GM23338 (cell line): ENCODE measurements around the gene TCERG1L.

Experiments used
- EZH2 ChIP-seq: fragments of 200-600 bp; sonication (generic); IDR thresholded peaks from one replicate; pipeline ENCODE4 v1.8.0; 2017; ENCODE audit warnings: antibody characterized with exemption, mild to moderate bottlenecking, low read depth; ENCODE audit not compliant: unreplicated experiment
- EZH2phosphoT487 ChIP-seq: fragments of 200-600 bp; sonication (generic); IDR thresholded peaks from one replicate; pipeline ENCODE4 v1.8.1; 2018; ENCODE audit warnings: antibody characterized with exemption; ENCODE audit not compliant: unreplicated experiment
- JUNB ChIP-seq: IDR thresholded peaks from one replicate; pipeline ENCODE4 v1.6.1; 2016; ENCODE audit warnings: antibody characterized with exemption; ENCODE audit not compliant: unreplicated experiment
- POLR2AphosphoS5 ChIP-seq: IDR thresholded peaks from 2 replicates; pipeline ENCODE4 v1.6.1; 2016; ENCODE audit warnings: antibody characterized with exemption, low read depth
- STAT1 ChIP-seq: IDR thresholded peaks from one replicate; pipeline ENCODE4 v1.6.1; 2016; ENCODE audit warnings: antibody characterized with exemption; ENCODE audit not compliant: unreplicated experiment
- ZNF331 ChIP-seq: fragments of 250-450 bp; sonication (Bioruptor Pico); IDR thresholded peaks from 2 replicates; pipeline ENCODE4 v1.5.0; 2020; ENCODE audit warnings: low read depth, mild to moderate bottlenecking, moderate library complexity
- TF ChIP-seq, protein P1 (sequence below), 2 experiments: fragments of 200-600 bp in 1 of 2; sonication (generic) in 1 of 2; conservative IDR thresholded peaks; 2 replicates each; pipeline versions ENCODE4 v1.5.1 to v1.6.1; 2016 to 2017; ENCODE audit warnings: antibody characterized with exemption in 2 of 2, low read depth in 2 of 2, mild to moderate bottlenecking in 2 of 2, moderate library complexity in 1 of 2
- TF ChIP-seq, protein P2 (sequence below): IDR thresholded peaks from 2 replicates; pipeline ENCODE4 v1.6.1; 2016; ENCODE audit warnings: antibody characterized with exemption
- TF ChIP-seq, protein P3 (sequence below): IDR thresholded peaks from one replicate; pipeline ENCODE4 v1.6.1; 2018; ENCODE audit warnings: antibody characterized with exemption; ENCODE audit not compliant: unreplicated experiment

DNA sequence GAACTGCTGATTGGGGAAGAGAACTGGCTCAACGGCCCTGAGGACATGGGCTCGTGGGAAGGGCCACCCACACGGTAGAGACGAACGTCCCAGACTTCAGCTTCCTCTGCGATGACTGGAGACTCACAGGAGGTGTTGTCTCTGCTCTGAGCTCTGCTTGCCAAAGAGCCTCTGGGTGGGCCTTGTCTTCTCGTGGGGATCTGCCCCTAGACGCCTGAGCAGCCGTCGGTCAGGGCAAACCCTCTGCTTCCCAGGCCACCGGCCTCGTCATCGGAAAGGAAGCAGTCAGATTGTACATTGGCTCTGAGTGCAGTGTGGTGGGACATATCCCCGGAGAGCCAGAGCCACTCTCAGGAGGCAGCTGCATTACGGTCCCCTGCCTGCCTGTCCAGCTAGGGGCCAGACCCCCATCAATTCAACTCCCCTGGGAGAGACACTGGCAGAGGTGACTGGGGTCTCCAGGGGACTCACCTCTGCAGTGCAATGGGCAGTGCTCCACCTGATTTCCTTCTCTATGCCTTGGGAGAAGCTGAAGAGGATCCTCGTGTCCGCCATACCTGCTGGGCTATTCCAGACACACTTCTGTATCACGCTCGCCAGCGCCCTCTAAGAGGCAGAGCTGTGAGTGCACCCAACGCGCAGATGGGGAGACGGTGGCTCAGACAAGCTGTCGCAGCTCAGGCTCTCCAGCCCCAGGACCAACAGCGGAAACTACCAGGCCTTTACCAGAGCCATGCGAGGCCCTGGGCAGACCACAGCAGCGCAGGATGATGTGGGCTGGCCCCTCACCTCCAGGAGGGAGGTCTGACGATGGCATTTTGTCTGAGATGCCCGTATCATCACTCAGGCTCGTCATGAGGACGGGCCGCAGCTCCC lies 227.4 kb downstream of the TCERG1L start:
- TF ChIP-seq EZH2 (no peak), POLR2AphosphoS5 (no peak), STAT1 (no peak), JUNB (no peak), EZH2phosphoT487 (no peak), ZNF331 (CRISPR knock-in tag) (no peak)
- TF ChIP-seq, protein P1, sequence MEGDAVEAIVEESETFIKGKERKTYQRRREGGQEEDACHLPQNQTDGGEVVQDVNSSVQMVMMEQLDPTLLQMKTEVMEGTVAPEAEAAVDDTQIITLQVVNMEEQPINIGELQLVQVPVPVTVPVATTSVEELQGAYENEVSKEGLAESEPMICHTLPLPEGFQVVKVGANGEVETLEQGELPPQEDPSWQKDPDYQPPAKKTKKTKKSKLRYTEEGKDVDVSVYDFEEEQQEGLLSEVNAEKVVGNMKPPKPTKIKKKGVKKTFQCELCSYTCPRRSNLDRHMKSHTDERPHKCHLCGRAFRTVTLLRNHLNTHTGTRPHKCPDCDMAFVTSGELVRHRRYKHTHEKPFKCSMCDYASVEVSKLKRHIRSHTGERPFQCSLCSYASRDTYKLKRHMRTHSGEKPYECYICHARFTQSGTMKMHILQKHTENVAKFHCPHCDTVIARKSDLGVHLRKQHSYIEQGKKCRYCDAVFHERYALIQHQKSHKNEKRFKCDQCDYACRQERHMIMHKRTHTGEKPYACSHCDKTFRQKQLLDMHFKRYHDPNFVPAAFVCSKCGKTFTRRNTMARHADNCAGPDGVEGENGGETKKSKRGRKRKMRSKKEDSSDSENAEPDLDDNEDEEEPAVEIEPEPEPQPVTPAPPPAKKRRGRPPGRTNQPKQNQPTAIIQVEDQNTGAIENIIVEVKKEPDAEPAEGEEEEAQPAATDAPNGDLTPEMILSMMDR (conservative IDR thresholded peaks at IDR 0.05; ENCODE audit: low read depth in 2 of 2): peak; percentile 54 to 75
- TF ChIP-seq, protein P2, sequence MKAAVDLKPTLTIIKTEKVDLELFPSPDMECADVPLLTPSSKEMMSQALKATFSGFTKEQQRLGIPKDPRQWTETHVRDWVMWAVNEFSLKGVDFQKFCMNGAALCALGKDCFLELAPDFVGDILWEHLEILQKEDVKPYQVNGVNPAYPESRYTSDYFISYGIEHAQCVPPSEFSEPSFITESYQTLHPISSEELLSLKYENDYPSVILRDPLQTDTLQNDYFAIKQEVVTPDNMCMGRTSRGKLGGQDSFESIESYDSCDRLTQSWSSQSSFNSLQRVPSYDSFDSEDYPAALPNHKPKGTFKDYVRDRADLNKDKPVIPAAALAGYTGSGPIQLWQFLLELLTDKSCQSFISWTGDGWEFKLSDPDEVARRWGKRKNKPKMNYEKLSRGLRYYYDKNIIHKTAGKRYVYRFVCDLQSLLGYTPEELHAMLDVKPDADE: no peak
- TF ChIP-seq, protein P3, sequence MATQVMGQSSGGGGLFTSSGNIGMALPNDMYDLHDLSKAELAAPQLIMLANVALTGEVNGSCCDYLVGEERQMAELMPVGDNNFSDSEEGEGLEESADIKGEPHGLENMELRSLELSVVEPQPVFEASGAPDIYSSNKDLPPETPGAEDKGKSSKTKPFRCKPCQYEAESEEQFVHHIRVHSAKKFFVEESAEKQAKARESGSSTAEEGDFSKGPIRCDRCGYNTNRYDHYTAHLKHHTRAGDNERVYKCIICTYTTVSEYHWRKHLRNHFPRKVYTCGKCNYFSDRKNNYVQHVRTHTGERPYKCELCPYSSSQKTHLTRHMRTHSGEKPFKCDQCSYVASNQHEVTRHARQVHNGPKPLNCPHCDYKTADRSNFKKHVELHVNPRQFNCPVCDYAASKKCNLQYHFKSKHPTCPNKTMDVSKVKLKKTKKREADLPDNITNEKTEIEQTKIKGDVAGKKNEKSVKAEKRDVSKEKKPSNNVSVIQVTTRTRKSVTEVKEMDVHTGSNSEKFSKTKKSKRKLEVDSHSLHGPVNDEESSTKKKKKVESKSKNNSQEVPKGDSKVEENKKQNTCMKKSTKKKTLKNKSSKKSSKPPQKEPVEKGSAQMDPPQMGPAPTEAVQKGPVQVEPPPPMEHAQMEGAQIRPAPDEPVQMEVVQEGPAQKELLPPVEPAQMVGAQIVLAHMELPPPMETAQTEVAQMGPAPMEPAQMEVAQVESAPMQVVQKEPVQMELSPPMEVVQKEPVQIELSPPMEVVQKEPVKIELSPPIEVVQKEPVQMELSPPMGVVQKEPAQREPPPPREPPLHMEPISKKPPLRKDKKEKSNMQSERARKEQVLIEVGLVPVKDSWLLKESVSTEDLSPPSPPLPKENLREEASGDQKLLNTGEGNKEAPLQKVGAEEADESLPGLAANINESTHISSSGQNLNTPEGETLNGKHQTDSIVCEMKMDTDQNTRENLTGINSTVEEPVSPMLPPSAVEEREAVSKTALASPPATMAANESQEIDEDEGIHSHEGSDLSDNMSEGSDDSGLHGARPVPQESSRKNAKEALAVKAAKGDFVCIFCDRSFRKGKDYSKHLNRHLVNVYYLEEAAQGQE: no peak
